ENCODE results near the gene CYP39A1.
"Not testable (repeated sequence)": the region's sequence is repeated elsewhere in the genome, so short reads cannot be mapped to it uniquely, and the experiment has no call there.

The CYP39A1 gene

DNA sequence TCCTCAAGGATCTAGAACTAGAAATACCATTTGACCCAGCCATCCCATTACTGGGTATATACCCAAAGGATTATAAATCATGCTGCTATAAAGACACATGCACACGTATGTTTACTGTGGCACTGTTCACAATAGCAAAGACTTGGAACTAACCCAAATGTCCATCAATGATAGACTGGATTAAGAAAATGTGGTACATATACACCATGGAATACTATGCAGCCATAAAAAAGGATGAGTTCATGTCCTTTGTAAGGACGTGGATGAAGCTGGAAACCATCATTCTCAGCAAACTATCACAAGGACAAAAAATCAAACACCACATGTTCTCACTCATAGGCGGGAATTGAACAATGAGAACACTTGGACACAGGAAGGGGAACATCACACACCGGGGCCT is 4.5 kb downstream of the CYP39A1 start:
- not testable (repeated sequence) for DNase-seq

DNA sequence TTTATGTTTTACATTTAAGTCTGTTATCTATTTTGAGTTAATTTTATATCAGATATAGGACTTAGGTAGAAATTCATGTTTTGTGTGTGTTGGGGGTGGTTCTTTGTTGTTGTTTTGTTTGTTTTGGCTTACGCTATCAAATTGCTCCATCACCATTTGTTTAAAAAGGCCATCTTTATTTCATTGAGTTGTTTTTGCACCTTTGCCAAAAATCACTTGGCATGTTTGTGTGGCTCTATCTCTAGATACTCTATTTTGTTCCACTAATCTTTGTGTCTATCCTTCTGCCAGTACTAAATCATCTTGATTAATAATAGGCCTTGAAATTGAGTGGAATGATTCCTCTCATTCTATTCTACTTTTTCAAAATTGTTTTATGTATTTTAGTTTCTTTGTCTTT is 7.4 kb downstream of the CYP39A1 start:
- no peak for DNase-seq

DNA sequence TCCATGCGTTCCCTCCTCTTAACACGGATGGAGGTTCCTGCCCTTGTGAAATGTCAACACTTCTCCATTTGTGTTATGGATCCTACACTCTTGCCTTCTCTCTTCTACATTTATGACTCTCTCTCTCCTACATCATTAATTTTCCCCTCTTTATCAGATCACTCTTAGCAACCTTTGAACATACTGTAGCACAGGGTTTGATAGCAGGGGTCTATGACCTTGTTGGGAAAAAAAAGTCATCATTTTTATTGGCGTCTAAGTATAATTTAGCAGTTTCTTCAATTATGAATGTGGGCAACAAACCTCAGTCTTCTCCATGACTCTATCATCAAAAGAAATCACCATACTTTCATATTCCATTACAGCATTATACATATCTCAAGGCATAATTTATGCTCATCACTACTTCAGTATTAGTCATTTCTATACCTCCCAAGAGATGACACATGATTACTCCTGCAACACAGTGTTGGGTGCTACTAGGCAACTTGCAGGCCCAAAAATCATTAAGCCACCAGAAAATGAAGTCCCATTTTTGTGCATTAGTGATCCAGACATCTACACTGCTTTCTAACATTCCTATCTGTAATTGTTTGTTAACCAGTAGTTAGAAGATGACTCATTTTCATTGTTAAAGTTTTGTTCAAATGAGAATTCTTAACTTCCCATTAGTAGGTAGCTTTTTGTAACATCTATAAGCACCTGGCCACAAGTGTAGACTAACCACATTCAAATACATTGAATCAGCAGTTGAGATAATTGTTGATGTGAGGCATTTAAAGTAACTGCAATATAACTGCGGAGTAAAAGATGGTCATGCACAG is 9.5 kb downstream of the CYP39A1 start:
- DNase-seq = no peak

DNA sequence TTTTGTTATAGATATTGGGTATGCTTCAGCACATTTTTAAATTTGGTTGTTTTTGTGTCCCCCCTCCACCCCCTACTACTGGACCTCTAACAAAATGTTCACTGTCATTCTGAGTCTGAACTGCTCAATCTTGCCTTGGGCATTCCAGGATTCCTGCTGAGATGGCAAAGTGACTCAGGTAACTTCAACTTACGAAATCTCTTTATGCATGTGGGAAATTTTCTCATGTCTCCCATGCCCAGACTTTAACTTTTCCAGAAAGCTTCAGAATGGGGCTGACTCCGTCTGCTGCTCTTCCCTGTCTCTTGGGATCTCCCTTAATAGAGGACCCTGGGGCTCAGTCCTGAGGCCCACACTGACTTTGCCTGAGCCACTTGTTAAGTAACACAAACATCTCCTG is 14.0 kb downstream of the CYP39A1 start:
- DNase-seq = no peak

DNA sequence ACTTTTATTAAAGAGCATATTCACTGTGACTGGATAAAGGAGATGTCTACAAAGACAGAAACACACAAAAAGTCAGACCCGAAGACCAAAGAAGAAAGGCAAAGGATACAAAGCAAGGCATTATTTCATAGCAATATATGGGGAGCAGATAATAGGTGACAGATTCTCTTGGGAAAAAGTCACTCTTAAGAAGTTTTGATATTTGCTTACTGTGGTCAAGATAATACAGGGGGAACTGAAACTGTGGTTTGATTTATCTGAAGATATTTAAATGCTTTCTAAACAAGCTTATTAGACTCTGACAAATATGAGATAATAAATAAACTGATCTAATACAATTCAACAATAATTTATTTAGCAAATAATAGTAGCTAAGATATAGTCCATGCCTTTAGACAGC is 14.7 kb downstream of the CYP39A1 start:
- no peak for DNase-seq

DNA sequence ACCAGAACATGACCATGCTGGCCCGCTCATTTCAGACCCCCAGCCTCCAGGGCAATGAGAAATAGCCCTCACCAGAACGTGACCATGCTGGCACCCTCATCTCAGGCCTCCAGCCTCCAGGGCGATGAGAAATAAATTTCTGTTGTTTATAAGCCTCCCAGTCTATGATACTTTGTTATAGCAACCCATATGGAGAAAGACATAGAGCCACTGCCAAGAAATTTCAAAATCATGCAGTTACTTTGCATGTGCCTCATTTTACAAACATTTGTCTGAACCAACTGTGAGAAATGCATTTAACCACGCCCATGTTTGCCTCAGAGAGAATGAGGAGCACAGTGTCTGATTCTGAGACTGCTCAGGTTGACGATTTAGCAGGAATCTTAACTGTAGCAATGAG is 15.5 kb downstream of the CYP39A1 start:
- no peak for DNase-seq

DNA sequence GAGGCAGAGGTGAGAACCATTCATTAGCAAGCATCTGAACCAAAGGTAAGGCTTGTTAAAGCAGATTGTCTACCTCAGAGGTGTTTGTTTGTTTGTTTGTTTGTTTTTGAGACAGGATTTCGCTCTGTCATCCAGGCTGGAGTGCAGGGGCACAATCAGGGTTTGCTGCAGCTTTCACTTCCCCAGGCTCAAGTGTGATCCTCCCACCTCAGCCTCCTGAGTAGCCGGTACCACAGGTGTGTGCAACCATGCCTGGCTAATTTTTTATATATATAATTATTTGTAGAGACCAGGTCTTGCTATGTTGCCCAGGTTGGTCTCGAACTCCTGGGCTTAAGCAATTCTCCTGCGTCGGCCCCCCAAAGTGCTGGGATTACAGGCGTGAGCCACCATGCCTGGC is 17.2 kb downstream of the CYP39A1 start:
- no peak for DNase-seq

DNA sequence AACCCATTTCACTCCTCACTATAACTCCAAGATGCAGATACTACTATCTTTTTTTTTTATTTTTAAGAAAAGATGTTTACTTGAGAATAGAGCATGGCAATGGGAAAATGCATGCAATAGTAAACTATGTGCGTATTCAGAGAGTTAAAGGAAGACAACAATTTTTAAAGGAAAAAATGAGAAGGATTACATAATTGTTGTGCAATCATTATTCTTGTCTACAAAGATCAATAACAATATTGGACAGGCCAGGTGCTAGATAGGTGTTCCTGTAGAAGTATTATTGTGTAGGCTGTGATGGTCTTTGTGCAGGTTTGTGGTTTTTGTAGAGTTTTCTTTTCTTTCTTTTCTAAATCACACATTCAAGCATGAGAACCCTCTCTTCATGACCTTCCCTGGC is 20.6 kb downstream of the CYP39A1 start:
- DNase-seq = no peak

DNA sequence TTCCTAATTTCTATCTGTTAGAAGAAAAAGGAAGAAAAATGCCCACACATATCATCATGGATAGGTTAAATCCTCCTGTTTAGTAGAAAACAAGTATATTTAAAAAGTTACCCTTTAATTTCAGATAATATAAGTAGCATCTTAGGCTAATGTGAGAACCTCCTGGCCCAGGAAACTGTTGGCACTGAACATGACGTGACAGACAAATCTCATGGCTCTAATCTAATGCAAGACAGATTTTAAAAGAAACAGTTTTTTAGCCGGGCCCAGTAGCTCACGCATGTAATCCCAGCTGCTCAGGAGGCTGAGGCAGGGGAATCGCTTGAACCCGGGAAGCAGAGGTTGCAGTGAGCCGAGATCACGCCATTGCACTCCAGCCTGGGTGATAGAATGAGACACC is 22.9 kb downstream of the CYP39A1 start:
- no peak for DNase-seq

DNA sequence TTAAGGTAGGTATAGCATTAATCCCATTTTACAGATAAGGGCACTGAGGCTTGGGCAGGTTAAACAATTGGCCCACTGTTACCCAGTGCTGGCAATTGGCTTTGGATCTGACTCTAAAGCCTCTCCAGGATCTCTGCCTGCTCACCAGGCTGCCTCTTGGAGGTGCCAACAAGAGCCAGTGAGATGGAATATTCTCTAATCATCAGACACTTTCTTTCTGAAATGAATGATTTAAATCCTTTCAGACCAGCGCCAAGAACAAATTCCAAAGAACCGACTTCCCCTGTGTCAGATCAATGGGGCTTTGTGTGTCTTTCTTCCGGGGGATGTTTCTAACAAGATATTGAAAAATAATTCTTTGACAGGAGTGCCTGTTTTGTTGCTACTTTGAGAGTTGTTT is 23.6 kb downstream of the CYP39A1 start:
- DNase-seq = no peak

DNA sequence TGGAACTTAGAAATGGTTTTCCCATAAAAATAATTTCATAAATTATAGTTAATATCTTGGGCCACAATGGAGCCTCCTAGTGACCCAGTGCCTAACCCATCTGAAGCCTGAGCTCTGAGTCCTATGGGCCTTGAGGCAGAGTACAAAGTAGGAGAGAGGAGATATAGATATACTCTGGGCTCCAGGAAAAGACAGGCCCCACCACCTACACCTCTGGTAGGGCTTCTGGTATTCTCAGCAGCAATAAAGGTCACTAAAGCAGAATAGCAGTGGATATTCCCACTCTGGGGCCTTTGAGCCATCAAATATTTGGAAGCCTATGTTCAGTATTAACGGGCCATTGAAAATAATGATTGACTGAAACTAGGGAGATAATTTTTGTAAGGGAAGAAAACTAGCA is 24.1 kb downstream of the CYP39A1 start:
- DNase-seq = no peak

DNA sequence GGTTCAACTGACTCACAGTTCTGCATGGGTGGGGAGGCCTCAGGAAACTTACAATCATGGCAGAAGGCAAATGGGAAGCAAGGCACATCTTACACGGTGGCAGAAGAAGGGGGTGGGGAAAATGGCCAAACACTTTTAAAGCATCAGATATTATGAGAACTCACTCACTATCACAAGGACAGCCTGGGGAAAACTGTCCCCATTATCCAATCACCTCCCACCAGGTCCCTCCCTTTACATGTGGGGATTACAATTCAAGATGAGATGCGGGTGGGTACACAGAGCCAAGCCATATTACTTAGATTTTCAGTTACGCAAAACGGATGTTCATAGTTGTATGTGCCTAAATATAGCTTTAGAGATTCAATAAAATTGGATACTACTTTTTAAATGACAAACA is 25.6 kb downstream of the CYP39A1 start:
- DNase-seq = no peak

DNA sequence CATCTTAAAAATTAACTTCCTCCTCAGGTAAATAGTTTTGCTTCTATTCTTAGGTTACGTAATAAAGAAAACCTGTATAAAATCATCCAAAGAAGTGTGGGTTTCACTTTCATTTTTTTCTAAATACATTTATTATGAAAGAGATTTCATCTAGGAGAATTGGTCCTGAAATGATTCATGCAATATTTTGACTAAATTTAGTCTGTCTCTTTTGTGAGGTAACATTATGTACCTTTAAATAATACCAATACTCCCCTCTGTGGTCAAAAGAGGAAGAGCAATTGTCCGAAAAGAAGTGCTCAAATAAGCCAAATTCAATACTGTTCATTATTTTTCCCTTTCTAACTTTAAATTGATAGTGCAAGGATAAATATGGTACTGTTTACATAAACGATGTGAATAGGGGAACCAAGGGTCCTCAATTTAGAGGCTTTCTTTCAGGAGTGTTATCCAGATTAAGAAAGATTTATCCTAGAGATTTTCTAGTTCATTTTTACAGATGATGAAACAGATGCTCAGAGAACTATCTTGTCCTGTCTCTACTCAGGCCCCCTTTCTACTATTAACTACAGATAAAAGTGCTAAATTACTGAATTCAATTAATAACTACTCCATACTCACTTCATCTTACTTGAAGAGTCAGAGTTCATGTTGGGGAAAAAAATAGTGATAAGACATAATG is 26.2 kb downstream of the CYP39A1 start:
- no peak for DNase-seq

DNA sequence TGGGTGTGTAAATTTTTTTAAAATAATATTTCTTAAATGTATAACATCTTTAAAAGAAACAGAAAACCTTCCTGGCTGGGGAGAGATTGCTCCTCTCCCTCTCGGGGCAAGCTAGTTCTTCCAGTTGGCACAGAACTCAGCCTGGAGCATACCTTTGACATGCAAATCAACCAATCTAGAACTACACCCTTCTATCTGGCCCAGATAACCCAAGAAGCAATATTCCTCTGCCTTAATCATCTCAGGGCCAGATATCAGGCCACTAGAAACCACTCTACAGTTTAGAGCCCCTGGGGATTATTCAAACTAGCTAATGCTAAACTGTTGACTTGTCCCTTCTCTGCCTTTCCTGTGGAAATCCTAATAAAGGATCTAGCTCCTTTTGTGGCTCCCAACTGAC is 33.9 kb downstream of the CYP39A1 start:
- no peak for DNase-seq

DNA sequence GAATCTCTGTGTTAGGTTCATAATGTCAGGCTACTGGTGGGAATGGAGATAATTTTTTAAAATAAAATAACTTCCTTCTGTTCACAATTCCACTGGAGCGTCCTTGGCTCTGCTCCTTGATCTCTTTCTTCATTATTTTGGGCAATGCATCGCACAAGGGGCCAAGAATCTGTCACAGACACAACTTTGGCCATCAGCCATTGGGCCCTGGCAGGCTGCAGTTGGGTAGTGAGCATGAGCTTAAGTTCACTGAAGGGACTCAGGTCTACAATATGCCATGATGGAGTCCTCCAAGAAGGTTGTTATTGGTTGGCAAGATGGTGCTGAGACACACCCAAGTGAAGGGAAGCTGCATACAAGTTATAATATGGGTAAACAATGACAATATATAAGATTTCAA is 40.0 kb downstream of the CYP39A1 start:
- no peak for DNase-seq

DNA sequence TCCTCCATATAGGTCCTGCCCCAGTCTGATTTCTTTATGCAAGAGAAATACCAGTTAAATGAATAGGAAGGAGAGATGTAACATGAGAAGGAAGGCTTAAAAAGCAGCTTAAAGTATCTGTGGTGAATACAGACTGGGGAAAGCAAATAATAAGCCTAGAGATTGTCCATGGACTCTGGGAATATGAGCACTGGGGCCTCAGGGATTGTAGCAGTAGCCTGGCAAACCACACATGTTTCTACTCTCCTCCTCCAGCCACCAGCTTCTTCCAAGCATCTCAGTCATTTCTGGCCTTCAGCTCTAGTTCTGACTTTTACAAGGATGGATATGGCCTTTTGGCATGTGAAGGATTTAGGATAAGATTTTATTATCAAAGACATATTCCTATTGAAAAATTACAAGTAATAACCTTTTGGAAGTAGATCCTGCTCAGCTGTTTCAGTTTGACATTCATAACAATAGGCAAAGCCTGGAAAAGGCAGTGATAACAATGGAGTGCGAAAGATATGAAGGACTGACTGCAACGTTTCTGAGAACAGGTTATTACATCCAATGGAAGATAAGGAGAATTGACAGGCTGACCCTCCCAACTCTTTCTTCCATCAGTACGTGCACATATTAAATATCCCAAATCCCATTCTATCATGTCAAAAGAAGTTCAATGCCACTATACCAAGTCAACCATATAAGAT is 41.6 kb downstream of the CYP39A1 start:
- no peak for DNase-seq

DNA sequence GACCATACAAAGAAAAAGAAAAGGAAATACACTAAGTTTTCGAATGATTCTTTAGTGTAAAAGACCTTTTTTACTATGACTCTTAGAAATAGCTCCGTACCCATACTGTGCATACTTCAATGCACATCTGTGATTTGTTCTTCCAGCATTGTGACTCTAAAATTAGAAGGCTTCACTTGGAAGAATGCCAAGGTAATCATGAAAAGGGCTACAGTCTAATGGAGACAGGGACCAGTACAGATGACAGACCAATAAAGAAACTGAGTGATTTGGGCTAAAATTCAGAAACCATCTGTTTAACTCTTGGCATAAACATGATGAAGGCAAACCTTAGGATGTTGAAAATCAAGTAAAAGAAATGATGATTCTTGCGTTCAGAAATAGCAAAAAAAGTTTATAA is 46.3 kb downstream of the CYP39A1 start:
- no peak for DNase-seq

DNA sequence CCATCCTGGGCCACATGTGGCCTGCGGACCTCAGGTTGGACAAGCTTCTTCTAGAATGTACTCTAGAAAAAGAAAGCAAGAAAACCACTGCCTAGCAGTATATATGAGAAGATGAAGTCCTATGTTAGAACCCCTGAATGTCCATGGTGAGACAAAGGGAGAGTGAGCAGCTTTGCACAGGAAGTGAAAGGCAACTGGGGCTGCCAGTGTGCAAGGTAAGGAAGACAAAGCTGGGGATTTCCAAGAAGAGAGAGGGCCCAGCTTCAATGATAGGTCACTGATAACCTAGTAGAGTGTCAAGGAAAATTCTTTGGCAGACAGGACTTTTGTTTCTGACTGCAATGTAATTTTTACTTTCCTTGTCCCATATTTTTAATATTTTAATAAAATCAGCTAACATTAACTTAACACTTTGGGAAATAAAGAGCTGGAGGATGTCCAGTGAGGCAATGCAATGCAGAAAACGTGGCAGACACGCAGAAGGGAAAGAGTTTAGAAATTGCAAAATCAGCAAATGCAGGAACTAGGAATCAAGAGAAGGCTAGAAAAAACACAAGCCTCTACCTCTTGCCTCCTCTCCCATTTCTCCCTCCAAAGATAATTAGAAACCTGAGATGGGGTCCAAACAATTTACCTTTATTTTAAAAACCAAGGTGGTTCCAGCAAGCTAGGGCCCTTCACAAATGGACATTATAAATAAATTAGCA is 47.4 kb downstream of the CYP39A1 start:
- no peak for DNase-seq

DNA sequence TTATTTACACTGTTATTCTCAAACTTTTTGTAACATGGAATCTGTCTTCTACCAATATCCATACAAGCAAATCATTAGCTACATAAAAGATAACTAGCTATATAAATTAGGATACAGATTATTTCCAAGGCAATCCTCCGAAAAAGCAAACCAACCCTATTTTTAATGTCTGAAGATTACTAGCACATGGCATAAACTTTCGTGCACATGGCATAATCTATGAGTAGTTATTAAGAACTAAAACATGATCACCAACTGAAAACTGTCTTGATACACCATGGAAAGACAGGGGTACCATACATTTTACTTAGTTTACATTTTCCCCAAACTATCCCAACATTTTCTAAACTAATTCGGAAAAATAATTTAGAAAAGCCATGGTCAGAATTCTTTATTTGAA is 54.4 kb downstream of the CYP39A1 start:
- DNase-seq = no peak

DNA sequence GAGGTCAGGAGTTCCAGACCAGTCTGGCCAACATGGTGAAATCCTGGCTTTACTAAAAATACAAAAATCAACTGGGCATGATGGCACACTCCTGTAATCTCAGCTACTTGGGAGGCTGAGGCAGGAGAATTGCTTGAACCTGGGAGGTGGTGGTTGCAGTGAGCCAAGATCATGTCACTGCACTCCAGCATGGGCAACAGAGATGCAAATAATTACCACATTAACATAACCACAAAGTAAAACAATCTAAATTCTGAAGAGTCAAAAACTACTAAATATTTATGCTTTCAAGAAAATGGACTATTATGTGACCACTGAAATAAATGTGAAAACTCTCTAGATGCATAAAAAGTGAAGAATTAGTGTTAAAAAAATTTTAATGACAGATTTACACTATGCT is 59.9 kb downstream of the CYP39A1 start:
- no peak for DNase-seq

DNA sequence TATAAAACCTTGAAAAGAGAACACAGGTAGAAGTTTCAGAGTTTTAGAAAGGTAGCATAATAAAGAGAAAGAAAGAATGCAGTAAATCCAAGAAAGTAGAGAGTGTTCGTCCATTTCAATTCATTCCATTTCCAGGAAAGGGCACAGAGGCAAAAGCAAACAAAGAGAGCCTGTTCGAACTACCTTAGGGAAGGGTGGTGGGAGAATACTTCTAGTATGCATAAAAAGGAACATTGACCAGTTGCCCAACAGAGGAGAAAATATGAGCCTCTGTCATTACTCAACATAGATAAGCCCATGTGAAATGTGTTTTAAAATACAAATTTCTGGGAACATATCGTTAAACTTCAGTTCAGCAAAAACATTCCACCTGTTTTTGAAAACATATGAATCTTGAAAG is 60.6 kb downstream of the CYP39A1 start:
- no peak for DNase-seq

DNA sequence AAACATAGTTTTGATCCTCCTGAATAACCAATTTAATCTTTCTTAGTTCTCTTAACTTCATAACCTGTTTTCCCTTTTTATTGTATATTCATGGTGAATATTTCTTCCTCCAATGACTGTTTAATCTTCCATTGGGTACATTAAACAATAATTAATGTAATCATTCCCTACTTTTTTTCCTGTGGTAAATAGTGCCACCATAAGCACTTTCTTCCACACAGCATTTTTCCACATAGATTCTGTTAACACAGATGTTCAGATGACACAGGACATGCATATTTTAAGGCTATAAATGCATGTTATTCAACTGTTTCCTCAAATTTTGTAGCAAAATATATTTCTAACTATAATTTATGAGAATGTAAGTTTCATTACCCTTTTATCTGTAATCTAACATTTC is 61.9 kb downstream of the CYP39A1 start:
- no peak for DNase-seq

DNA sequence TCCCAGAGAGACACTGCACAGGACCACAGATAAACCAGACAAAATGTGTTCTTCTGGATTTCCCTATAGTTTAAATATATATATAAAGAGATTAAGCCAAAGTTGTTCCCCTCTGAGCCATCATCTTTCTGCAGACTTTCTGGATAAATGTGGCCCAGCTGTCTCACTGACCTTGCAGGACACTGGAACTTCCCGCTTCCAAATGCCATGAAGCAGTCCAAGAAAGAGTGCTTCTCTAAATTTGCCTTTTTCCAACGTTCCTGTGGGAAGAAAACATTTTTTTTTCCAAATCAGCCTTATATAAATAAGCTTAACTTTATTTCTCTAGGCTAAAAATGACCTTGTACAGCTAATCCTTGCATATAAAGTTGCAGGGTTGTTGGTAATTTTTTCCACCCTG is 65.7 kb downstream of the CYP39A1 start:
- no peak for DNase-seq

DNA sequence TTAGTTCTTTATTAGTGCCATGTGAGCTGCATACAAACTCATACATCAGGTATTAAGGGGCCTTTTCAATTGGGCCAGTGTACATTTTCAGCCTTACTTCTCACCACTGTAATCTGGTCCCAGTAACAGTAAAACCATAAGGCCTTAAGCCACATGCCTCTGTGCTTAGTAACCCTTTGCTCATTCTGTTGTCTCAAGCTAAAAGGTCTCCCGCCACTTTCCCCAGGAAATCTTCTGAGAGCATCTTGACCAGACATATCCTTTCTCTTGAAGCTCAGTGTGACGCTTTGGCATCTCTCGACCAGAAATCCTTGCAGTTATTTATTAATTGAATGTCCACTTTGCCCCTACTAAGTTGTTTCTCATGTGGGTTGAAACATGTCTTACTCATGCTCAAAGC is 68.0 kb downstream of the CYP39A1 start:
- DNase-seq = no peak
